Measurements from ENCODE around the gene LEMD2.

DNA sequence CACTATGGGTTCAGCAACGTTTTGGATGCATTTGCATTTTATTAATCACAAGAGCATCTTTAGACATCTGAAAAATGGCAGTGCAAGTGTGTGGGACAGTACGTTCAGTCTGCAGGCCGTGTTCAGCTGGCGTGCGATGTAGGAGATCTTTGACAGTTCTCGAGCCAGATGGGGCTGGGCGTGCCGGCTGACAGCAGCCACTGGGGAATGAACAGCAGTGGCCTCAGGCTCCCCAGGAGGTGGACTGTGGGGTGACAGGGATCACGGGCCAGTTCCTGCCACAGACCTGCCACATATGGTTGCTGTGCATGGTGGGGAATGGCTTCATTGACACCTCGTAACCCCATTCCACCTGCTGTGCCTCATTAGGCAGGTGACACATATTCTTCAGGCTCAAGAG is 31.3 kb upstream of the LEMD2 start:
- TF ChIP-seq HDGF (IDR thresholded peaks at IDR 0.05; ENCODE audit: borderline replicate concordance): no peak
- no peak for TF ChIP-seq ELF4 (IDR thresholded peaks at IDR 0.05)
- TF ChIP-seq SUZ12 (IDR thresholded peaks at IDR 0.05): no peak
- no peak for TF ChIP-seq ZNF384 (IDR thresholded peaks at IDR 0.05)

Measured in HEK293T (cell line).